Gastrocnemius medialis (tissue), 4 donors: Measurements from ENCODE around the gene KPNA6.

Experiments used
- POLR2A ChIP-seq, 2 donors: fragments of 450-650 bp; IDR thresholded peaks; one replicate each; pipeline ENCODE4 v1.6.1; 2017; ENCODE audit warnings: antibody characterized with exemption in 2 of 2, mild to moderate bottlenecking in 2 of 2, moderate library complexity in 2 of 2
- TF ChIP-seq, protein P1 (sequence below), 5 experiments: fragments of 450-650 bp in 3 of 5; fragments of 200-600 bp in 2 of 5; sonication (generic) in 2 of 5; IDR thresholded peaks in 4 of 5; conservative IDR thresholded peaks in 1 of 5; 1 replicate in 4 of 5; 2 replicates in 1 of 5; pipeline ENCODE4 v1.5.1; 2016 to 2019; ENCODE audit warnings: antibody characterized with exemption in 5 of 5, mild to moderate bottlenecking in 3 of 5, moderate library complexity in 3 of 5

DNA sequence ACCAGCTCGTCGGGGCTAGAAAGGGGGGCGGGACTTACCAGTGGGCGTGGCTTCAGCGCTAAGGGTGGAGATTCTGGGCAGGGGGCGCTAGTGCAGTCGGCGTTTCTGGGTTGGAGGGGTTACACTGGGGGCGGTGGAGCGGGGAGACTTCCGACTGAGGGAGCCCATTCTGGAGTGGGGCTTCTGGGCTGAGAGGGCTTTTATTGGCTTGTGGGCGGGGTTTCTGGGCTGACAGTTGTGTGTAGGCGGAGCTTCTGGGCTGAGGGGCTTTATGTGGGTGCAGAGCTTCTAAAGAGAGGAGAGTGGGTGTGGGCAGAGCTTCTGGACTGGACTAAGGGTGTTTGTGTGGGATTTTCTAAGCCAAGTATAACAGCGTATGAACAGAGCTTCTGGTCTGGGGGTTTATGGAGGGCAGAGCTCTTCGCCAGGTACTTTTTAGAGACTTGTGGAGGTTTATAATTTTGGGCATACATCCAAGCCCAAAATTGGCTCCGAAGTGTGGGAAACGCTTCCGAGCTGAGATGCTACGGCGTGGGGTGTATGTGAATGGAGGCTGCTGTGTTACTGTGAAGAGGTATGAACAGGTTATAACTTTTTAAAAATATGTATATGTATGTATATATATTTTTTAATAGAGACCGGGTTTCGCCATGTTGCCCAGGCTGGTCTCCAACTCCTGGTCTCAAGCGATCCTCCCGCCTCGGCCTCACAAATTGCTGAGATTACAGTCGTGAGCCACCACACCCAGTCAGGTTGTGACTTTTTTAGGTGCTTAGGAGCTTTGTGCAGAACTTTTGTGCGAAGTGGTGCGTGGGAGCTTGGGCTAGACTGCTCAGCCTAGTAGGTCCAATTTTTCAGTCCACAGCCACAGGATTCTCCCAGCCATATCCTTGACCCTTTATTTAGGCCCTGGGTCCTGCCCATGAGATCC is 34.3 kb upstream of the KPNA6 start:
- TF ChIP-seq, protein P1, sequence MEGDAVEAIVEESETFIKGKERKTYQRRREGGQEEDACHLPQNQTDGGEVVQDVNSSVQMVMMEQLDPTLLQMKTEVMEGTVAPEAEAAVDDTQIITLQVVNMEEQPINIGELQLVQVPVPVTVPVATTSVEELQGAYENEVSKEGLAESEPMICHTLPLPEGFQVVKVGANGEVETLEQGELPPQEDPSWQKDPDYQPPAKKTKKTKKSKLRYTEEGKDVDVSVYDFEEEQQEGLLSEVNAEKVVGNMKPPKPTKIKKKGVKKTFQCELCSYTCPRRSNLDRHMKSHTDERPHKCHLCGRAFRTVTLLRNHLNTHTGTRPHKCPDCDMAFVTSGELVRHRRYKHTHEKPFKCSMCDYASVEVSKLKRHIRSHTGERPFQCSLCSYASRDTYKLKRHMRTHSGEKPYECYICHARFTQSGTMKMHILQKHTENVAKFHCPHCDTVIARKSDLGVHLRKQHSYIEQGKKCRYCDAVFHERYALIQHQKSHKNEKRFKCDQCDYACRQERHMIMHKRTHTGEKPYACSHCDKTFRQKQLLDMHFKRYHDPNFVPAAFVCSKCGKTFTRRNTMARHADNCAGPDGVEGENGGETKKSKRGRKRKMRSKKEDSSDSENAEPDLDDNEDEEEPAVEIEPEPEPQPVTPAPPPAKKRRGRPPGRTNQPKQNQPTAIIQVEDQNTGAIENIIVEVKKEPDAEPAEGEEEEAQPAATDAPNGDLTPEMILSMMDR (IDR thresholded peaks at IDR 0.05 in 4 of 5, conservative IDR thresholded peaks at IDR 0.05 in 1 of 5): peak in 2 of 5 experiments; percentile 30 to 49
- no peak for TF ChIP-seq POLR2A (IDR thresholded peaks at IDR 0.05)
